BE2C (cell line): Measurements from ENCODE around the gene SEMA5B.

ENCODE experiments used
- DNase-seq: peaks from one replicate; pipeline ENCODE4 v3.0.0-alpha.2; 2020
- H3K27me3 ChIP-seq: fragments of 250-450 bp; sonication (Bioruptor Pico); 2 replicates; pipeline ENCODE4 v1.5.1; 2020; ENCODE audit warnings: mild to moderate bottlenecking
- H3K36me3 ChIP-seq: fragments of 250-450 bp; sonication (Bioruptor Pico); 2 replicates; pipeline ENCODE4 v1.5.1; 2020; ENCODE audit warnings: mild to moderate bottlenecking
- H3K4me1 ChIP-seq: fragments of 250-450 bp; sonication (Bioruptor Pico); 2 replicates; pipeline ENCODE4 v1.5.1; 2020
- H3K4me3 ChIP-seq: 2 replicates; pipeline ENCODE4 v1.5.1; 2011; ENCODE audit warnings: low read depth, low read length
- H3K9me3 ChIP-seq: fragments of 250-450 bp; sonication (Bioruptor Pico); 2 replicates; pipeline ENCODE4 v1.5.1; 2020
- TF ChIP-seq, protein P1 (sequence below): IDR thresholded peaks from 2 replicates; pipeline ENCODE4 v1.5.1; 2012; ENCODE audit warnings: mild to moderate bottlenecking, low read depth, low read length

The SEMA5B gene

DNA sequence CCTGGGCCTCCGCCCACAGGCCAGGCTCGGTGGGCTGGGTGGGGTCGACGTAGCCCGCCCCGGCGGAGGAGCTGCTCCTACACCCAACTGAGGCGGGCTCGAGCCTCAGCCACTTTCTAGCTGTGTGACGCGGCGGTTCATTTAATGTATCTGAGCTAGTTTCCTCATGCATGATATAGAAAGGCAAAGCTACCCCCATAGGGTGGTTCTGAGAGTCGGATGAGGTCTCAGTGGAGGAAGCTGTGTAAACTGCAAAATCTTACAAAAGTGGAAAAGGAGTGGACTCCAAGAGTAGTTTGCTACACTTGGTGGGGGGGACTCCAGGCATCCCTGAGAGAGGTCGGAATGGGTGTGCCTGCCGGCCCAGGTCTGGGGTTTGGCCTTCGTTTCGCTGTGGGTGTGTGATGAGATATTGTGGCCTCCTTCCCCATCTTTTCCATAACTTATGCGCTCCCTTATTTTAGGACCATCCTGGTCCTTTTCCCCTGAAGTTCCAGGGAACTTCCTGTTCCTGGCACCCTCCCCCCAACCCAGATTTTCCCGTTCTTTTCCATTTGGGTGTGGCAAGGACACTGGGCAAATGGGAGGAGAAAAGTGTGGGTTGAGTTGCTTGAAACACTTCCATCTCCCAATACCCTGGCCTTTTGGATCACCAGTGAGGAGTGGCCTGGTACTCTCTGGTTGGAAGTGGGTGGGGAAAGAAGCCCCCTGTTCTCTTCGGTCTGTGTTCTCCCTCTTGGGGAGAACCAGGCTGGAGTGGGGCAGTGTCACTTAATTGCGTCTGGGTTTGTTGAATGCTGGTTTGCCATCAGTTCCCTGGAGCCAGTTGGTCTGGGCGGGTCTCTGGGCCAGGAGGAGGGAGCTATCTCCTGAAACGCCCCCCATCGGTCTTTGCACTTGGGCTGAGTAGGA is 40.4 kb upstream of the SEMA5B start:
- peak; percentile 70 for DNase-seq
- no peaks in the 10 kb centered on the region for H3K9me3 ChIP-seq
- peak overlapping the region; percentile 93 for H3K4me3 ChIP-seq
- TF ChIP-seq, protein P1, sequence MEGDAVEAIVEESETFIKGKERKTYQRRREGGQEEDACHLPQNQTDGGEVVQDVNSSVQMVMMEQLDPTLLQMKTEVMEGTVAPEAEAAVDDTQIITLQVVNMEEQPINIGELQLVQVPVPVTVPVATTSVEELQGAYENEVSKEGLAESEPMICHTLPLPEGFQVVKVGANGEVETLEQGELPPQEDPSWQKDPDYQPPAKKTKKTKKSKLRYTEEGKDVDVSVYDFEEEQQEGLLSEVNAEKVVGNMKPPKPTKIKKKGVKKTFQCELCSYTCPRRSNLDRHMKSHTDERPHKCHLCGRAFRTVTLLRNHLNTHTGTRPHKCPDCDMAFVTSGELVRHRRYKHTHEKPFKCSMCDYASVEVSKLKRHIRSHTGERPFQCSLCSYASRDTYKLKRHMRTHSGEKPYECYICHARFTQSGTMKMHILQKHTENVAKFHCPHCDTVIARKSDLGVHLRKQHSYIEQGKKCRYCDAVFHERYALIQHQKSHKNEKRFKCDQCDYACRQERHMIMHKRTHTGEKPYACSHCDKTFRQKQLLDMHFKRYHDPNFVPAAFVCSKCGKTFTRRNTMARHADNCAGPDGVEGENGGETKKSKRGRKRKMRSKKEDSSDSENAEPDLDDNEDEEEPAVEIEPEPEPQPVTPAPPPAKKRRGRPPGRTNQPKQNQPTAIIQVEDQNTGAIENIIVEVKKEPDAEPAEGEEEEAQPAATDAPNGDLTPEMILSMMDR: peak; percentile 22; the same call in 1 of the 2 replicates
- no peaks in the 10 kb centered on the region for H3K36me3 ChIP-seq
- H3K27me3 ChIP-seq: no peaks in the 10 kb centered on the region
- H3K4me1 ChIP-seq: peaks cover 26% of the 10 kb centered on the region

DNA sequence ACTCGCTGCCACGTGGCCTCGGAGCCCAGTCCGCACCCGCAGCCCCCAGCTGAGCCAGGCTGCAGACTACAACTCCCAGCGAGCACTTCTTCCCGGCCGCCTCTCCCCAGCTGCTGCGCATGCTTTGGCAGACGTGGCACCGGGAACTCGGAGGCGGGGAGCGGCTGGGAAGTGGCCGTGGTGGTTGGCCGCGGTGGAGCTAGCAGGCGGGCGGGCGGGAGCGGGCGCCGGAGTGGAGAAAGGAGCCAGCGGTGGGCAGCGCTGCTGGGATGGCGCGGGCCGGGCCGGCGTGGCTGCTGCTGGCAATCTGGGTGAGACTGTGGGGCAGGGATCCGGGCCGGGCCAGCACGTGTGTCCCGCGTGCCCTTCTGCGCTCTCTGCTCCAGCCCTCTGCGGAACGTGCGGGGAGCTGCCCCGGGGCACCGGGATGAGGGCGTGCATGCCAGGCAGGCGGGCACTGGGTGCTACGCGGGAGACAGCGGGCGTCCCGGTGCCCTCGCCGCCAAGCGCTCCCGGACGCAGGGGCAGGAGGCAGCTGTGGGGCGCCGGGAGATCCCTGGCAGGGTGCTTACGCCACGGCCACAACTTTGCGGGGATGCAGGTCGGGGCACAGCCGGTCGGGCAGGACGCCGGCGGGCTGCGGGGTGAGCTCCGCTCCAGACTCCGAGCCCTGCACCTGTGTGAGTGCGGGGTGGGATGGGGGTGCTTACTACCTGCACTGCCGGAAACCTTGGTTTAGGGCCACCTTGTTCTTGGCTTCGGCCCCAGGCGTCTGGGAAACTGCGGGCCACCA is 39.5 kb upstream of the SEMA5B start, which contains the start of gene PDIA5:
PDIA5 (plus strand) TSS at position 130 of the 793 bp plus-strand sequence; CDS start at position 270, 140 bp downstream.
- peak; percentile 97 for DNase-seq
- H3K4me3 ChIP-seq: peak within 1 kb of the TSS; percentile 93
- no peaks in the 10 kb centered on the region for H3K36me3 ChIP-seq
- H3K9me3 ChIP-seq: no peaks in the 10 kb centered on the region
- H3K27me3 ChIP-seq: no peaks in the 10 kb centered on the region
- TF ChIP-seq, protein P1: no peak
- H3K4me1 ChIP-seq: peaks cover 19% of the 10 kb centered on the region

DNA sequence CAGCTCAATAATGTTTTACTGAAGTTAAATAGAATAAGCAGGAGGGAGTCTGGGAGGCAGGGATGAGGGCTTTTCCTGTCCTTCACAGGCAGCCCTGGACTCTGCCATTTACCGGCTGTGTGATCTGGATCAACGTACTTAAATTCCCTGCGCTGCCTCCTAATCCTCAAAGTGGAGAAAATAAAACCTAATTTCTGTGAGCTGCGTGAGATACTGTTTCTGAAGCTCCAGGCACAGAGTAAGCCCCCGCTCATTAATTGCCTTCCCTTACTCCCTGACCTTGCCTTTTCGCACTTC is 39.0 kb upstream of the SEMA5B start:
- no peaks in the 10 kb centered on the region for H3K9me3 ChIP-seq
- TF ChIP-seq, protein P1: no peak
- H3K36me3 ChIP-seq: no peaks in the 10 kb centered on the region
- no peak for DNase-seq
- H3K4me3 ChIP-seq: peak overlapping the region; percentile 93
- H3K27me3 ChIP-seq: no peaks in the 10 kb centered on the region
- H3K4me1 ChIP-seq: peaks cover 16% of the 10 kb centered on the region

DNA sequence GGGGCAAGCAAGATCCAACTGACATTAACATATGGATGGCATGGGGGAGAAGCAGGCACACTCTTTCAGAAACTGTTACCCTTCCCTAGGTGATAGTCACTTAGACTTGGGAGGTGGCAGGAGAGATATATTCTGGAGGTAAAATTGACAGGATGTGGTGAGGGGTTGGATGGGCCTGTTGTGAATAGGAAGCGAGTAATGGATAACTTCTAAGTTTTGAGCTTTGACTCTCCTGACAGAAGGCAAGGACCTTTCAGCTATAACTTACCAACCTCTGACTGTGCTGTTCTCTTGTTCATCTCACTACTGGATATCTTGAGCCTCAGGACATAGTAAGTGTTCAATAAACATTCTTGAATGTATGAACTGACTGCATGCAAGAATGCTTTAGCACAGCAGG is 37.4 kb upstream of the SEMA5B start:
- TF ChIP-seq, protein P1: no peak
- no peak overlapping the region for H3K4me3 ChIP-seq
- H3K4me1 ChIP-seq: peaks cover 7% of the 10 kb centered on the region
- H3K36me3 ChIP-seq: no peaks in the 10 kb centered on the region
- H3K9me3 ChIP-seq: no peaks in the 10 kb centered on the region
- no peaks in the 10 kb centered on the region for H3K27me3 ChIP-seq
- no peak for DNase-seq

DNA sequence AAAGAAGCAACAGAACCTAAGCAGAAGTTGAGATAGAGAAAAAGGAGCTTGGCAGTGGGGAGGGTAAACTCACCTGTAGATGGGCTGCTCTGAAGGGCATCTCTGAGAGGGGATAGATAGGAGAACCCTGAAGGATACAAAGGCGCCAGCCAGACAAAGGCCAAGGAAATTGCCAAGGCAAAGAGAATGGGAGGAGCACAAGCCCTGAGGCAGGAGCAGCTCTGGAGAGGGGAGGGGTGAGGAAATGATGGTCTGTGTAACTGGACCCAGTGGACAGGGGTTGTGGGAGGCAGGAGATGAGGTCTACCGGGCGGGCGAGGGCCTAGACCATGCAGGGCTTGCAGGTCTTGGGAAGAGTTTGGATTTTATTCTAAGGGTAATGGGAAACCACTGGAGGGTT is 36.9 kb upstream of the SEMA5B start:
- Histone ChIP-seq H3K27me3 (no peaks in the 10 kb centered on the region), H3K4me3 (no peak overlapping the region), H3K36me3 (no peaks in the 10 kb centered on the region), H3K4me1 (peaks cover 7% of the 10 kb centered on the region), H3K9me3 (no peaks in the 10 kb centered on the region)
- TF ChIP-seq, protein P1: no peak
- DNase-seq: no peak
